ENCODE measurements around the gene KRT6A. TPM values are rescaled to one million over a fixed set of nuclear protein-coding genes. Genes with fewer than 3 reads are reported as not detected.

Gene KRT6A
- total RNA-seq: not detected
- long read RNA-seq: 0 reads

DNA sequence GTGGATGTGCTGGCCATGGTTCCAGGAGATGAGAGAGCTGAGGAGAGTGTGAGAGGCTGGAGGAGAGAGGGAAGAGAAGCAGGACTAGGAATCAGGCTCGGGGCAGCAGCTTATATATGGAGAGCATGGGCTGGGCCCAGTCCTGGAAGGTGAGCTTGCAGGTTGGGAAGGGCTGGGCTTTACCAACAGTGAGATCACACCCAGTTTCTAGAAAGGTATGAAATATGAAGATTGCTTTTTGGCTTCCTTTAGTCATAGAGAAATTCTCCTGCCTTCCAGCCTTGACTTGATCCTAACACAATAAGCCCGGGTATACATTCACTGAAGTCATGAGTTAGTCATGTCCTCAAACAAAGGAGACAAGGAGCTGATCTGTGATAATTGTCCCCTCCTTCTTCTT, at the start of gene KRT6A:
Gene KRT6A (minus strand): TSS at position 86 of the 400 bp plus-strand sequence. CDS start 69 bp downstream, at position 17.
- H3K4me1 ChIP-seq: peaks cover 34% of the 10 kb centered on the region
- DNase-seq: no peak
- intact Hi-C loops (cut with micrococcal nuclease): no loop called here
- peak within 1 kb of the TSS; percentile 25 for H3K27ac ChIP-seq (replicated peaks)
- no peaks in the 10 kb centered on the region for H3K36me3 ChIP-seq
- peaks cover 48% of the 10 kb centered on the region for H3K27me3 ChIP-seq (ENCODE audit: low read depth)
- TF ChIP-seq, protein P1, sequence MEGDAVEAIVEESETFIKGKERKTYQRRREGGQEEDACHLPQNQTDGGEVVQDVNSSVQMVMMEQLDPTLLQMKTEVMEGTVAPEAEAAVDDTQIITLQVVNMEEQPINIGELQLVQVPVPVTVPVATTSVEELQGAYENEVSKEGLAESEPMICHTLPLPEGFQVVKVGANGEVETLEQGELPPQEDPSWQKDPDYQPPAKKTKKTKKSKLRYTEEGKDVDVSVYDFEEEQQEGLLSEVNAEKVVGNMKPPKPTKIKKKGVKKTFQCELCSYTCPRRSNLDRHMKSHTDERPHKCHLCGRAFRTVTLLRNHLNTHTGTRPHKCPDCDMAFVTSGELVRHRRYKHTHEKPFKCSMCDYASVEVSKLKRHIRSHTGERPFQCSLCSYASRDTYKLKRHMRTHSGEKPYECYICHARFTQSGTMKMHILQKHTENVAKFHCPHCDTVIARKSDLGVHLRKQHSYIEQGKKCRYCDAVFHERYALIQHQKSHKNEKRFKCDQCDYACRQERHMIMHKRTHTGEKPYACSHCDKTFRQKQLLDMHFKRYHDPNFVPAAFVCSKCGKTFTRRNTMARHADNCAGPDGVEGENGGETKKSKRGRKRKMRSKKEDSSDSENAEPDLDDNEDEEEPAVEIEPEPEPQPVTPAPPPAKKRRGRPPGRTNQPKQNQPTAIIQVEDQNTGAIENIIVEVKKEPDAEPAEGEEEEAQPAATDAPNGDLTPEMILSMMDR (IDR thresholded peaks at IDR 0.05; ENCODE audit: borderline replicate concordance): no peak
- no peak within 1 kb of the TSS for H3K4me3 ChIP-seq
- no peaks in the 10 kb centered on the region for H3K9me3 ChIP-seq (replicated peaks)

DNA sequence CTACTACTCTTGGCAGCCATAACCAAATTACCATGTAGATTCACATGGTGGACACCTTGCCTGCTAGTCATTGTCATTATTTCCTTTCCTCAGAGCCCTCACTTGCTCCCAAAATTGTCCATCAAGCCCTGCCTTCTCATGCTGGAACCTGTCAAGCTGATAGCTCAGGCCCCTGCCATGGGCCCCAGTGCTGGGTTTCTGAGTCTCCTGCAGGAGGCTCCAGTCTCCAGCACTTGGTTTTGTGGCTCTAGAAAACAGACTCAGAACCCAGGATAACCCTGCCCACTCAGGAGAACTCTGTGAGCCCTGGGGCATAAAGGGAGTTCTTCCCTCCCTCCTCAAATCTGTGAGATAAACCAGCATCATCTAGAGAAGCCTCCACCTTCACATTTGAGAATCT, 49.1 kb upstream of the KRT6A start:
- Histone ChIP-seq H3K4me3 (no peak overlapping the region), H3K27me3 (ENCODE audit: low read depth) (peaks cover 8% of the 10 kb centered on the region), H3K36me3 (no peaks in the 10 kb centered on the region), H3K9me3 (replicated peaks) (no peaks in the 10 kb centered on the region), H3K4me1 (no peaks in the 10 kb centered on the region), H3K27ac (replicated peaks) (no peak overlapping the region)
- DNase-seq: no peak
- TF ChIP-seq, protein P1 (IDR thresholded peaks at IDR 0.05; ENCODE audit: borderline replicate concordance): no peak
- intact Hi-C loops (cut with micrococcal nuclease): no loop called here

DNA sequence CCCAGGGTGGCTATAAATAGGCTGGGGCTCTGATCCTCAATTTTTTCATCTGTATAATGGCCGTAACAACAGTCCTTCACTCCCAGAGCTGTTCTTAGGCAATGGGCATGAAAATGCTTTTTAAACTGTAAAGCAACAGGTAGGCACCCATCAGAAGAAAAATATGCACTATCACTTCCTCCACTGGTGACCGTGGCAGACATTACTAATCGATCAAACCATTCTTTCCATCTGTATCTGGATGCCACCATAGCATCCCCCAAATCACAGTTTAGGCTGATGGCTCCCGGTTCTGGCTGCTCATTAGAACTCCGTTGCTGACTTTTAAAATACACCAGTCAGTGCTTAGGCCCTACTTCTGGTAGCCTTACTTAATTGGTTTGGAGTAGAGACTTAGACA, 48.7 kb upstream of the KRT6A start:
- DNase-seq: no peak
- H3K27me3 ChIP-seq (ENCODE audit: low read depth): peaks cover 7% of the 10 kb centered on the region
- intact Hi-C loops (cut with micrococcal nuclease): no loop called here
- H3K27ac ChIP-seq (replicated peaks): no peak overlapping the region
- no peaks in the 10 kb centered on the region for H3K9me3 ChIP-seq (replicated peaks)
- H3K36me3 ChIP-seq: no peaks in the 10 kb centered on the region
- no peak overlapping the region for H3K4me3 ChIP-seq
- H3K4me1 ChIP-seq: no peaks in the 10 kb centered on the region
- TF ChIP-seq, protein P1 (IDR thresholded peaks at IDR 0.05; ENCODE audit: borderline replicate concordance): no peak

- TF ChIP-seq, protein P1 (IDR thresholded peaks at IDR 0.05; ENCODE audit: borderline replicate concordance): no peak
- peaks cover 4% of the 10 kb centered on the region for H3K27me3 ChIP-seq (ENCODE audit: low read depth)
- H3K27ac ChIP-seq (replicated peaks): no peak overlapping the region
- no peak for DNase-seq
- no peak overlapping the region for H3K4me3 ChIP-seq
- no peaks in the 10 kb centered on the region for H3K9me3 ChIP-seq (replicated peaks)
- H3K4me1 ChIP-seq: no peaks in the 10 kb centered on the region
- H3K36me3 ChIP-seq: no peaks in the 10 kb centered on the region
- intact Hi-C loops (cut with micrococcal nuclease): no loop called here
These were observed 47.5 kb upstream of the KRT6A start for GRCh38 chr12:52540531-52540930.

DNA sequence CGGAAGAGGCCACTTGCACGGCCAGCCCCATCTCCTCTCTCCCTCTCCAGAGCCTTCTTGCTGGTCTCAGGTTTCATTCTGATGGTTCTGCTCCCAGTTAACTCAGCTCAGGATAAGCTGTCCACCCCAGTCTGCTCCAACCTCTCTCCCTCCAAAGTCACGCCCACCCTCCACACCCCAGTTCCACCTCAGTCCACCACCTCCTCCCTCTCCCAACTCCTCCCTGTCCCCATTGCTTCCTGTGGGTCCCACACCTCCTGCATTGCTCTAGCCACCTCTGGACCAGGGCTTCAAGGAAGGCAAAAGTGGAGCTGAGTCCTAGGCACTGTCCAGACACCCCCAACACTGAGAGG, 46.7 kb upstream of the KRT6A start:
- no peak overlapping the region for H3K4me3 ChIP-seq
- no peak for DNase-seq
- peaks cover 4% of the 10 kb centered on the region for H3K27me3 ChIP-seq (ENCODE audit: low read depth)
- H3K36me3 ChIP-seq: no peaks in the 10 kb centered on the region
- H3K9me3 ChIP-seq (replicated peaks): no peaks in the 10 kb centered on the region
- TF ChIP-seq, protein P1 (IDR thresholded peaks at IDR 0.05; ENCODE audit: borderline replicate concordance): no peak
- no peaks in the 10 kb centered on the region for H3K4me1 ChIP-seq
- intact Hi-C loops (cut with micrococcal nuclease): no loop called here
- no peak overlapping the region for H3K27ac ChIP-seq (replicated peaks)
